Mesendoderm (in vitro differentiated cells): ENCODE measurements around the gene DGKI.

Source experiments
- DNase-seq: peaks from one replicate; pipeline ENCODE4 v3.0.0; 2013
- H2AK5ac ChIP-seq: 2 replicates; pipeline ENCODE4 v1.6.1; 2013; ENCODE audit warnings: low read length, inconsistent platforms
- H2BK120ac ChIP-seq: 2 replicates; pipeline ENCODE4 v1.6.1; 2013; ENCODE audit warnings: low read depth, mild to moderate bottlenecking, low read length, moderate library complexity, mixed read lengths
- H2BK15ac ChIP-seq: replicated peaks from 2 replicates; pipeline ENCODE4 v1.6.1; 2013; ENCODE audit warnings: low read depth, mild to moderate bottlenecking, moderate library complexity
- H2BK5ac ChIP-seq: 2 replicates; pipeline ENCODE4 v1.6.1; 2013; ENCODE audit warnings: low read length, inconsistent platforms
- H3K18ac ChIP-seq: 2 replicates; pipeline ENCODE4 v1.6.1; 2013; ENCODE audit warnings: mild to moderate bottlenecking, low read length, mixed read lengths
- H3K23ac ChIP-seq: one replicate; pipeline ENCODE4 v1.6.1; 2013; ENCODE audit warnings: low read length
- H3K27ac ChIP-seq: 2 replicates; pipeline ENCODE4 v1.5.1; 2013; ENCODE audit warnings: low read depth, mild to moderate bottlenecking, inconsistent platforms, low read length, moderate library complexity
- H3K27me3 ChIP-seq: 2 replicates; pipeline ENCODE4 v1.6.1; 2013; ENCODE audit warnings: low read length, control low read depth, mild to moderate bottlenecking, inconsistent platforms; ENCODE audit not compliant: insufficient read depth, poor library complexity
- H3K36me3 ChIP-seq: 2 replicates; pipeline ENCODE4 v1.6.1; 2013; ENCODE audit warnings: low read length, inconsistent platforms; ENCODE audit not compliant: control insufficient read depth, insufficient read depth
- H3K4ac ChIP-seq: one replicate; pipeline ENCODE4 v1.6.1; 2013; ENCODE audit warnings: low read depth, mild to moderate bottlenecking, low read length, moderate library complexity
- H3K4me1 ChIP-seq: 2 replicates; pipeline ENCODE4 v1.6.1; 2013; ENCODE audit warnings: low read depth, low read length, inconsistent platforms; ENCODE audit not compliant: control insufficient read depth
- H3K4me2 ChIP-seq: 2 replicates; pipeline ENCODE4 v1.6.1; 2013; ENCODE audit warnings: low read length
- H3K4me3 ChIP-seq: 2 replicates; pipeline ENCODE4 v1.5.1; 2013; ENCODE audit warnings: mild to moderate bottlenecking, low read length
- H3K56ac ChIP-seq: one replicate; pipeline ENCODE4 v1.6.1; 2013; ENCODE audit warnings: low read length
- H3K79me1 ChIP-seq: 2 replicates; pipeline ENCODE4 v1.6.1; 2013; ENCODE audit warnings: low read length, inconsistent platforms
- H3K79me2 ChIP-seq: 2 replicates; pipeline ENCODE4 v1.6.1; 2013; ENCODE audit warnings: mild to moderate bottlenecking, low read length; ENCODE audit not compliant: control insufficient read depth, insufficient read depth
- H3K9ac ChIP-seq: 2 replicates; pipeline ENCODE4 v1.6.1; 2013; ENCODE audit warnings: low read length, inconsistent platforms
- H4K5ac ChIP-seq: one replicate; pipeline ENCODE4 v1.6.1; 2013; ENCODE audit warnings: low read length
- H4K8ac ChIP-seq: one replicate; pipeline ENCODE4 v1.6.1; 2013; ENCODE audit warnings: low read depth, mild to moderate bottlenecking, control low read depth, low read length, moderate library complexity
- WGBS: extraction: QIAGEN DNeasy Blood & Tissue Kit; methylation state at CpG from one replicate; pipeline ENCODE4 v1.1.7; 2013; ENCODE audit warnings: low lambda C conversion rate, missing lambda C conversion rate; ENCODE audit not compliant: insufficient coverage; ENCODE audit errors: extremely low coverage; 5-methylcytosine and 5-hydroxymethylcytosine counted together

DGKI gene

GRCh38 chr7:137488038-137488437, 358.7 kb downstream of the DGKI start:
- H4K5ac ChIP-seq, result no peak overlapping the region
- no peak overlapping the region for H4K8ac ChIP-seq
- no peak overlapping the region for H3K4me3 ChIP-seq
- no peak overlapping the region for H2BK5ac ChIP-seq
- no peak overlapping the region for H3K4me2 ChIP-seq
- no peaks in the 10 kb centered on the region for H3K4me1 ChIP-seq
- no peak overlapping the region for H2BK120ac ChIP-seq
- H2BK15ac ChIP-seq, result no peak overlapping the region
- H2AK5ac ChIP-seq, result no peak overlapping the region
- H3K18ac ChIP-seq, result no peak overlapping the region
- no peaks in the 10 kb centered on the region for H3K79me2 ChIP-seq
- no CpG with 5 or more reads among the region's 1 CpG for WGBS
- H3K4ac ChIP-seq, result no peak overlapping the region
- H3K23ac ChIP-seq, result no peak overlapping the region
- H3K9ac ChIP-seq, result no peak overlapping the region
- no peak overlapping the region for H3K27ac ChIP-seq
- DNase-seq, result no peak
- no peak overlapping the region for H3K56ac ChIP-seq
- H3K79me1 ChIP-seq, result no peaks in the 10 kb centered on the region
- H3K36me3 ChIP-seq, result no peaks in the 10 kb centered on the region
- no peaks in the 10 kb centered on the region for H3K27me3 ChIP-seq

GRCh38 chr7:137485818-137486217, 361.0 kb downstream of the DGKI start:
- Histone ChIP-seq H3K4me1 (no peaks in the 10 kb centered on the region), H3K4ac (no peak overlapping the region), H3K9ac (no peak overlapping the region), H3K4me3 (no peak overlapping the region), H3K4me2 (no peak overlapping the region), H3K79me2 (no peaks in the 10 kb centered on the region), H4K8ac (no peak overlapping the region), H3K23ac (no peak overlapping the region), H3K79me1 (no peaks in the 10 kb centered on the region), H2BK15ac (no peak overlapping the region), H3K36me3 (no peaks in the 10 kb centered on the region), H3K18ac (no peak overlapping the region), H2BK5ac (no peak overlapping the region), H4K5ac (no peak overlapping the region), H3K27me3 (no peaks in the 10 kb centered on the region), H3K27ac (no peak overlapping the region), H2AK5ac (no peak overlapping the region), H2BK120ac (no peak overlapping the region), H3K56ac (no peak overlapping the region)
- no peak for DNase-seq
- no CpG with 5 or more reads among the region's 2 CpGs for WGBS

GRCh38 chr7:137484326-137484725, 362.4 kb downstream of the DGKI start:
- Histone ChIP-seq H2BK5ac (no peak overlapping the region), H2BK15ac (no peak overlapping the region), H3K27me3 (no peaks in the 10 kb centered on the region), H3K36me3 (no peaks in the 10 kb centered on the region), H3K4ac (no peak overlapping the region), H3K27ac (no peak overlapping the region), H3K4me1 (no peaks in the 10 kb centered on the region), H3K4me2 (no peak overlapping the region), H3K79me1 (no peaks in the 10 kb centered on the region), H3K56ac (no peak overlapping the region), H4K8ac (no peak overlapping the region), H3K9ac (no peak overlapping the region), H4K5ac (no peak overlapping the region), H3K79me2 (no peaks in the 10 kb centered on the region), H2BK120ac (no peak overlapping the region), H2AK5ac (no peak overlapping the region), H3K23ac (no peak overlapping the region), H3K18ac (no peak overlapping the region), H3K4me3 (no peak overlapping the region)
- no peak for DNase-seq
- no CpG with 5 or more reads among the region's 1 CpG for WGBS

- no peak for DNase-seq
- Histone ChIP-seq H2AK5ac (no peak overlapping the region), H4K5ac (no peak overlapping the region), H3K9ac (no peak overlapping the region), H3K18ac (no peak overlapping the region), H3K79me1 (no peaks in the 10 kb centered on the region), H3K4me2 (no peak overlapping the region), H2BK5ac (no peak overlapping the region), H3K27me3 (no peaks in the 10 kb centered on the region), H3K23ac (no peak overlapping the region), H3K4ac (no peak overlapping the region), H3K79me2 (no peaks in the 10 kb centered on the region), H3K27ac (no peak overlapping the region), H3K4me1 (no peaks in the 10 kb centered on the region), H2BK15ac (no peak overlapping the region), H3K56ac (no peak overlapping the region), H3K36me3 (no peaks in the 10 kb centered on the region), H3K4me3 (no peak overlapping the region), H2BK120ac (no peak overlapping the region), H4K8ac (no peak overlapping the region)
- no CpG with 5 or more reads among the region's 4 CpGs for WGBS
These were observed 364.3 kb downstream of the DGKI start for GRCh38 chr7:137482466-137482865.

- no peak for DNase-seq
- Histone ChIP-seq H3K79me1 (no peaks in the 10 kb centered on the region), H4K5ac (no peak overlapping the region), H3K27me3 (no peaks in the 10 kb centered on the region), H3K18ac (no peak overlapping the region), H3K79me2 (no peaks in the 10 kb centered on the region), H3K9ac (no peak overlapping the region), H2BK5ac (no peak overlapping the region), H3K4me2 (no peak overlapping the region), H3K23ac (no peak overlapping the region), H2BK120ac (no peak overlapping the region), H3K4me1 (no peaks in the 10 kb centered on the region), H2BK15ac (no peak overlapping the region), H3K27ac (no peak overlapping the region), H3K4me3 (no peak overlapping the region), H2AK5ac (no peak overlapping the region), H3K36me3 (no peaks in the 10 kb centered on the region), H3K56ac (no peak overlapping the region), H4K8ac (no peak overlapping the region), H3K4ac (no peak overlapping the region)
- WGBS, result no CpG with 5 or more reads among the region's 3 CpGs
These were observed 365.9 kb downstream of the DGKI start for GRCh38 chr7:137480824-137481365.

- Histone ChIP-seq H4K8ac (no peak overlapping the region), H3K4me2 (no peak overlapping the region), H3K79me2 (no peaks in the 10 kb centered on the region), H2BK120ac (no peak overlapping the region), H3K4me3 (no peak overlapping the region), H3K27ac (no peak overlapping the region), H4K5ac (no peak overlapping the region), H3K79me1 (no peaks in the 10 kb centered on the region), H3K27me3 (no peaks in the 10 kb centered on the region), H2AK5ac (no peak overlapping the region), H3K18ac (no peak overlapping the region), H2BK5ac (no peak overlapping the region), H3K9ac (no peak overlapping the region), H2BK15ac (no peak overlapping the region), H3K23ac (no peak overlapping the region), H3K4me1 (no peaks in the 10 kb centered on the region), H3K36me3 (no peaks in the 10 kb centered on the region), H3K56ac (no peak overlapping the region), H3K4ac (no peak overlapping the region)
- no peak for DNase-seq
- WGBS, result no CpG with 5 or more reads among the region's 1 CpG
These were observed 366.4 kb downstream of the DGKI start for GRCh38 chr7:137480401-137480800.
